Left ventricle myocardium inferior (tissue), 1 donor: ENCODE data around the gene AUTS2. TPM values are rescaled to one million over a fixed set of nuclear protein-coding genes. Genes with fewer than 3 reads are reported as not detected.

Experiments
- DNase-seq: peaks from one replicate; pipeline ENCODE4 v3.0.0-alpha.2; 2020
- H3K27ac ChIP-seq: fragments of 200-600 bp; replicated peaks from 2 replicates; pipeline ENCODE4 v1.8.0; 2021
- H3K27me3 ChIP-seq: fragments of 200-600 bp; 2 replicates; pipeline ENCODE4 v1.8.0; 2021; ENCODE audit warnings: low read depth
- H3K36me3 ChIP-seq: fragments of 200-600 bp; 2 replicates; pipeline ENCODE4 v1.8.0; 2021
- H3K4me1 ChIP-seq: fragments of 200-600 bp; 2 replicates; pipeline ENCODE4 v1.8.0; 2021
- H3K4me3 ChIP-seq: fragments of 200-600 bp; 2 replicates; pipeline ENCODE4 v1.8.0; 2021; ENCODE audit warnings: mild to moderate bottlenecking, moderate library complexity
- H3K9me3 ChIP-seq: fragments of 200-600 bp; replicated peaks from 2 replicates; pipeline ENCODE4 v1.8.0; 2021
- intact Hi-C: fragments of 100-400 bp; cut with micrococcal nuclease; formaldehyde crosslinking; loops from one replicate; pipeline ENCODE4 v1.11.0; 2022
- total RNA-seq: library from RNA; stranded (reverse); fragmentation: NEBNext Ultra II Directional; extraction: Animal tissue kit (Norgen Biotek cat#: 25700); gene quantifications from one replicate; pipeline ENCODE4 v1.2.1, GENCODE V29; 2021
- TF ChIP-seq, protein P1 (sequence below): fragments of 200-600 bp; IDR thresholded peaks from 2 replicates; pipeline ENCODE4 v1.8.0; 2021; ENCODE audit warnings: antibody characterized with exemption, mild to moderate bottlenecking, borderline replicate concordance
- donor health status: DM: no; HTN: yes; CAD: no; lungs with severe emphysema.

AUTS2 gene
- total RNA-seq, 1 donor from 2014 or later, result 10.5 TPM

DNA sequence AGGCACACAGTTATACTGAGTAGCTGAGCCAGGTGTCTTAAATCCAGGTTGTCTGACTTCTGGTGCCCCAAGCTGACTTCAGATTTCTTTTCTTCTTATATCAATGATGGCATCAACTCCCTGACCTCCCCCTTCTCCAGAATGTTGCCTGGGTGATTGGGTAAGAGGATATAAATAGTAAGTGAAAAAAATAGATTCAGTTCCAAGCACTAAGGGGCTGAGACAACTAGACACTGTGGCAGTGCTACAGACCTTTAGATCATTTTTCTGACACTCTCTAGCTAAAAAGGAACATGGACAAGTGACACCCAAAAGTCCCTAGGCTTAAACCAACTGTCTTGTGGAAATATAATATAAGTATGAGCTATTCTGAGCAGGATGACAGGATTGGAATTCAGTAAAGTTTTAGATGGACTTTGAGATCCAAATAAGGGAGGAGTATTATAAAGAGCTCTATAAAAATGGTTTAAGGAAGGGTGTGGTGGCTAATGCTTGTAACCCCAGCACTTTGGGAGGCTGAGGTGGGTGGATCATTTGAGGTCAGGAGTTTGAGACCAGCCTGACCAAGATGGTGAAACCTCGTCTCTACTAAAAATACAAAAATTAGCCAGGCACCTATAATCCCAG lies 944.6 kb downstream of the AUTS2 start:
- Histone ChIP-seq H3K36me3 (no peaks in the 10 kb centered on the region), H3K4me3 (no peak overlapping the region), H3K27ac (no peak overlapping the region), H3K4me1 (peaks cover 14% of the 10 kb centered on the region), H3K27me3 (no peaks in the 10 kb centered on the region), H3K9me3 (peaks cover 11% of the 10 kb centered on the region)
- intact Hi-C loops, result no loop called here
- TF ChIP-seq, protein P1, sequence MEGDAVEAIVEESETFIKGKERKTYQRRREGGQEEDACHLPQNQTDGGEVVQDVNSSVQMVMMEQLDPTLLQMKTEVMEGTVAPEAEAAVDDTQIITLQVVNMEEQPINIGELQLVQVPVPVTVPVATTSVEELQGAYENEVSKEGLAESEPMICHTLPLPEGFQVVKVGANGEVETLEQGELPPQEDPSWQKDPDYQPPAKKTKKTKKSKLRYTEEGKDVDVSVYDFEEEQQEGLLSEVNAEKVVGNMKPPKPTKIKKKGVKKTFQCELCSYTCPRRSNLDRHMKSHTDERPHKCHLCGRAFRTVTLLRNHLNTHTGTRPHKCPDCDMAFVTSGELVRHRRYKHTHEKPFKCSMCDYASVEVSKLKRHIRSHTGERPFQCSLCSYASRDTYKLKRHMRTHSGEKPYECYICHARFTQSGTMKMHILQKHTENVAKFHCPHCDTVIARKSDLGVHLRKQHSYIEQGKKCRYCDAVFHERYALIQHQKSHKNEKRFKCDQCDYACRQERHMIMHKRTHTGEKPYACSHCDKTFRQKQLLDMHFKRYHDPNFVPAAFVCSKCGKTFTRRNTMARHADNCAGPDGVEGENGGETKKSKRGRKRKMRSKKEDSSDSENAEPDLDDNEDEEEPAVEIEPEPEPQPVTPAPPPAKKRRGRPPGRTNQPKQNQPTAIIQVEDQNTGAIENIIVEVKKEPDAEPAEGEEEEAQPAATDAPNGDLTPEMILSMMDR, result no peak
- no peak for DNase-seq

DNA sequence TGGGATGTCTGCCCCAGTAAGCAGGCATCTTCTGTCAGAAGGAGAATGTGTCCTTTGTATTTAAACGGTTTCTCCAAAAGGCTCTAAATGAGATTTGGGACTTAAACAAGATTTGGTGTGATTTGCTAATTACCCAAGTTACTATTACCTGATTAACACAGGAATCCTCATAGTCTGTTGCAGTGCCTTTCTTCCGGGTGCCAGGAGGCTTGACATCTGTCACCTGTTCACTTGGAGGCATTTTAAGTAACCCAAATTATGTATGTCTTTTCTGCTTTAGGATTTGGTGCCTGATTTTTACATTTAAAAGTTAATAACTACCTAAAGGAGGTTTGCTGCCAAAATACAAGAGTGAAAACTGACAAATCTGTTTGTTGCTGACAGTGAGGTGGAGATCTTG lies 945.7 kb downstream of the AUTS2 start:
- no peak overlapping the region for H3K27ac ChIP-seq

DNA sequence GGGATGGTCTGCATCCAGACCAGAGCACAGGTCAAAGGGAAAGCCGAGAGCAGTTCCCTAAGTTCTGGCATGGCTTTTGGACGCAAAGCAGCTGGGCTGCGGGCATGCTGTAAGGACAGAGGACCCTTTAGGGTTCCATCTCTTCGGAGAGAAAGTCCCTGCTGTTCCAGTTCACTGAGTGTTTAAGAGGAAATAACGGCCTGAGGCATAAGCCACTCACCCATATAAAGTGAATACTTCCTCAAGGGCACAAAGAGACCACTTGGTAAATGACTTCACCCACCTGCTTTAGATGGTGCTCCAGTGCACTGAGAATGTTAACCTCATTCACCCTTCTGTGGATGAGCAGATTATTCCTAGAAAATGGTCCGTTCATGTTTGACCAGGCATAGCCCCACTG lies 946.9 kb downstream of the AUTS2 start:
- no peak overlapping the region for H3K27ac ChIP-seq
- no peaks in the 10 kb centered on the region for H3K36me3 ChIP-seq
- no peaks in the 10 kb centered on the region for H3K27me3 ChIP-seq
- H3K9me3 ChIP-seq, result peaks cover 12% of the 10 kb centered on the region
- intact Hi-C loops, result no loop called here
- H3K4me3 ChIP-seq, result no peak overlapping the region
- TF ChIP-seq, protein P1, result no peak
- DNase-seq, result no peak
- H3K4me1 ChIP-seq, result peaks cover 14% of the 10 kb centered on the region

More for the DNA sequence above, 945.7 kb downstream of the AUTS2 start:
- TF ChIP-seq, protein P1, result no peak
- no peak overlapping the region for H3K4me3 ChIP-seq
- intact Hi-C loops, result no loop called here
- peaks cover 12% of the 10 kb centered on the region for H3K9me3 ChIP-seq
- no peak for DNase-seq
- H3K27me3 ChIP-seq, result no peaks in the 10 kb centered on the region
- no peaks in the 10 kb centered on the region for H3K36me3 ChIP-seq
- peaks cover 14% of the 10 kb centered on the region for H3K4me1 ChIP-seq

DNA sequence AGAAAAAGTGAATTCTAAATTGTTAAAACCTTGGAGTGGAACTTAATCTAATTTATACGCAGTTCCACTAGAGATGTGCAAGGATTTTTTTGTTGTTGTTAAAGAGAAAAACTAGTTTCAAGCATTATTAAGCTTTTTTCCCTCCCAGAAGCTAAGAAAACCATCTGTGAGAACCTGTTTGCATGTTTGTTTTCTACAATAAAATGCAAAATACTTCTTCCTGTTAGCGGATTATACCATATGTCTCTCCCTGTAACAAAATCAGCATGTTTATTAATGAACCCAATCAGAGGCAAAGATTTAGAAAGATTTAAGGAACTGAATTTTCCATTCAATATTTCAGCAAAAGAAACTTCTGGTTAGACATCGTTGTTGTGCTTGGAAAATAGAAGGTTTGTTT lies 953.9 kb downstream of the AUTS2 start:
- intact Hi-C loops, result no loop called here
- Histone ChIP-seq H3K36me3 (no peaks in the 10 kb centered on the region), H3K9me3 (peaks cover 9% of the 10 kb centered on the region), H3K4me3 (no peak overlapping the region), H3K4me1 (no peaks in the 10 kb centered on the region), H3K27ac (no peak overlapping the region), H3K27me3 (no peaks in the 10 kb centered on the region)
- DNase-seq, result no peak
- TF ChIP-seq, protein P1, result no peak

DNA sequence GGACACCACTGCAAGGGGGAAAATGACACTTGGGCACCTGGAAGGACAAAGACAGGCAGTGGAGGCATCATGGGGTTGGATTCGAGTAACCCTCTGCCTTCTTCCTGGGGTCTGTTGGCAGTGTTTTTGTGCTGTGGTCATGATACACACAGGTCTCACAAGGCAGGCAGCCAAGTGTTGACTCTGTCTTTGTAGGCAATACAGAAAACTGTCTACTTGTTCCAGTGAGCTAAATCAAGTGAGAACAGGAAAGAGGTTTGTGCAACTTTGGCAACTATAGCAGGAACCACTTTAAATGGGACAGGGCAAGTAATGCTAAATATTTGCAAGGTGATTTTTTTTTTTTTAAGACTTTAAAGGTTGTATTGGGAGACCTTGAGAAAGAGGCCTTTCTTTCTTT lies 955.1 kb downstream of the AUTS2 start:
- no peaks in the 10 kb centered on the region for H3K36me3 ChIP-seq
- no peaks in the 10 kb centered on the region for H3K9me3 ChIP-seq
- H3K27ac ChIP-seq, result no peak overlapping the region
- no peaks in the 10 kb centered on the region for H3K4me1 ChIP-seq
- no peaks in the 10 kb centered on the region for H3K27me3 ChIP-seq
- no peak for DNase-seq
- TF ChIP-seq, protein P1, result no peak
- H3K4me3 ChIP-seq, result no peak overlapping the region
- intact Hi-C loops, result no loop called here
